ENCODE results near the gene LRRC14B. TPM values are rescaled to one million over a fixed set of nuclear protein-coding genes. Genes with fewer than 3 reads are reported as not detected.

Gene LRRC14B
- polyA plus RNA-seq, 3 donors = not detected

GRCh38 chr5:181160-181559, 10.1 kb upstream of the LRRC14B start:
- H3K9me3 ChIP-seq (replicated peaks in 1 of 2; ENCODE audit: control insufficient read depth in 1 of 2, insufficient read depth in 1 of 2, low read length in 2 of 2) = no peaks in the 10 kb centered on the region
- H3K36me3 Mint-ChIP-seq = no peaks in the 10 kb centered on the region
- H3K79me2 ChIP-seq (ENCODE audit: insufficient read depth, low read length) = no peaks in the 10 kb centered on the region
- H3K4me3 Mint-ChIP-seq = peak overlapping the region in 1 of 2 donors; percentile 25
- H3K27me3 Mint-ChIP-seq (ENCODE audit: low read depth in 3 of 3) = peaks cover 0 to 8% (median 2%) of the 10 kb centered on the region in 3 donors
- no peaks in the 10 kb centered on the region for H3K4me1 ChIP-seq (ENCODE audit: control insufficient read depth in 1 of 2, insufficient read depth in 2 of 2, low read length in 2 of 2)
- DNase-seq = no peak
- no peaks in the 10 kb centered on the region for H3K4me1 Mint-ChIP-seq
- WGBS (ENCODE audit: insufficient coverage) = 88% methylated on average over 5 of the region's 9 CpGs
- no peak for TF ChIP-seq CTCF (IDR thresholded peaks at IDR 0.05)
- H3K27ac ChIP-seq (ENCODE audit: low read depth in 1 of 2, low read length in 2 of 2) = no peak overlapping the region
- H3K9ac ChIP-seq (ENCODE audit: insufficient read depth, low read length, poor library complexity, severe bottlenecking) = no peak overlapping the region
- H3K36me3 ChIP-seq (replicated peaks in 1 of 2; ENCODE audit: control insufficient read depth in 1 of 2, insufficient read depth in 2 of 2, low read length in 2 of 2) = no peaks in the 10 kb centered on the region
- no peak overlapping the region for H2AFZ ChIP-seq (ENCODE audit: insufficient read depth, low read depth, low read length, poor library complexity, severe bottlenecking)
- H3K27ac Mint-ChIP-seq = no peak overlapping the region
- intact Hi-C loops (cut with micrococcal nuclease) = no loop called here
- no peaks in the 10 kb centered on the region for H3K27me3 ChIP-seq (ENCODE audit: control insufficient read depth in 2 of 2, insufficient read depth in 2 of 2, low read length in 2 of 2)
- H4K20me1 ChIP-seq (ENCODE audit: insufficient read depth, low read length) = no peaks in the 10 kb centered on the region
- H3K4me2 ChIP-seq (replicated peaks; ENCODE audit: extremely low read depth, low read length, poor library complexity, severe bottlenecking) = no peak overlapping the region
- no peaks in the 10 kb centered on the region for H3K9me3 Mint-ChIP-seq
- no peak overlapping the region for H3K4me3 ChIP-seq (replicated peaks in 1 of 3; ENCODE audit: low read depth in 2 of 3, low read length in 3 of 3)

- Mint-ChIP-seq H3K27ac (no peak overlapping the region), H3K4me3 (peak overlapping the region in 1 of 2 donors; percentile 25), H3K36me3 (no peaks in the 10 kb centered on the region), H3K4me1 (no peaks in the 10 kb centered on the region), H3K9me3 (no peaks in the 10 kb centered on the region), H3K27me3 (ENCODE audit: low read depth in 3 of 3) (peaks cover 0 to 8% (median 2%) of the 10 kb centered on the region in 3 donors)
- no peak for TF ChIP-seq CTCF (IDR thresholded peaks at IDR 0.05)
- Histone ChIP-seq H3K4me3 (replicated peaks in 1 of 3; ENCODE audit: low read depth in 2 of 3, low read length in 3 of 3) (no peak overlapping the region), H4K20me1 (ENCODE audit: insufficient read depth, low read length) (no peaks in the 10 kb centered on the region), H2AFZ (ENCODE audit: insufficient read depth, low read depth, low read length, poor library complexity, severe bottlenecking) (no peak overlapping the region), H3K4me1 (ENCODE audit: control insufficient read depth in 1 of 2, insufficient read depth in 2 of 2, low read length in 2 of 2) (no peaks in the 10 kb centered on the region), H3K27ac (ENCODE audit: low read depth in 1 of 2, low read length in 2 of 2) (no peak overlapping the region), H3K79me2 (ENCODE audit: insufficient read depth, low read length) (no peaks in the 10 kb centered on the region), H3K9ac (ENCODE audit: insufficient read depth, low read length, poor library complexity, severe bottlenecking) (no peak overlapping the region), H3K36me3 (replicated peaks in 1 of 2; ENCODE audit: control insufficient read depth in 1 of 2, insufficient read depth in 2 of 2, low read length in 2 of 2) (no peaks in the 10 kb centered on the region), H3K4me2 (replicated peaks; ENCODE audit: extremely low read depth, low read length, poor library complexity, severe bottlenecking) (no peak overlapping the region), H3K9me3 (replicated peaks in 1 of 2; ENCODE audit: control insufficient read depth in 1 of 2, insufficient read depth in 1 of 2, low read length in 2 of 2) (no peaks in the 10 kb centered on the region), H3K27me3 (ENCODE audit: control insufficient read depth in 2 of 2, insufficient read depth in 2 of 2, low read length in 2 of 2) (no peaks in the 10 kb centered on the region)
- no peak for DNase-seq
- 95% methylated on average over 22 of the region's 22 CpGs for WGBS (ENCODE audit: insufficient coverage)
- intact Hi-C loops (cut with micrococcal nuclease) = no loop called here
Observed at GRCh38 chr5:181566-181965, 9.7 kb upstream of the LRRC14B start.

Data from CD14-positive monocyte (primary cell).